Measurements from ENCODE around the gene RRP1. TPM values are rescaled to one million over a fixed set of nuclear protein-coding genes. Genes with fewer than 3 reads are reported as not detected.

Gene RRP1
- polyA plus RNA-seq, 1 of the 3 experiments (the other 2 are of a cell fraction), result 22.7 TPM

GRCh38 chr21:43801006-43801783 lies 11.8 kb downstream of the RRP1 start:
- Histone ChIP-seq H3K4me1 (ENCODE audit: control insufficient read depth in 1 of 2, insufficient read depth in 2 of 2, low read depth in 1 of 2, low read length in 1 of 2) (no peaks in the 10 kb centered on the region), H3K9ac (no peak overlapping the region), H3K27me3 (ENCODE audit: insufficient read depth) (no peaks in the 10 kb centered on the region), H4K20me1 (ENCODE audit: insufficient read depth) (no peaks in the 10 kb centered on the region), H3K9me2 (no peaks in the 10 kb centered on the region), H3K4me3 (ENCODE audit: low read depth in 2 of 2, low read length in 1 of 2) (no peak overlapping the region), H2AFZ (ENCODE audit: low read depth) (no peak overlapping the region), H3F3A (replicated peaks; ENCODE audit: insufficient read depth) (no peaks in the 10 kb centered on the region), H3K79me2 (ENCODE audit: insufficient read depth) (no peaks in the 10 kb centered on the region), H3K36me3 (replicated peaks in 1 of 2; ENCODE audit: control insufficient read depth in 1 of 2, insufficient read depth in 2 of 2, low read length in 1 of 2) (peaks cover 12 to 79% of the 10 kb centered on the region in 2 experiments), H3K4me2 (no peak overlapping the region), H3K9me3 (no peaks in the 10 kb centered on the region), H3K27ac (ENCODE audit: low read depth in 2 of 2, low read length in 1 of 2) (no peak overlapping the region)
- TF ChIP-seq SIN3A (IDR thresholded peaks at IDR 0.05; ENCODE audit: borderline replicate concordance, low read depth, low read length), result no peak
- no peak for TF ChIP-seq ZBTB33 (IDR thresholded peaks at IDR 0.05; ENCODE audit: borderline replicate concordance, low read depth)
- TF ChIP-seq RXRA (IDR thresholded peaks at IDR 0.05; ENCODE audit: borderline replicate concordance, low read depth), result no peak
- no peak for TF ChIP-seq CTCF (IDR thresholded peaks at IDR 0.05)
- no peak for TF ChIP-seq USF2 (IDR thresholded peaks at IDR 0.05; ENCODE audit: borderline replicate concordance, low read depth, low read length)
- no peak for TF ChIP-seq JUND (IDR thresholded peaks at IDR 0.05)
- no peak for TF ChIP-seq IRF3 (IDR thresholded peaks at IDR 0.05; ENCODE audit: low read depth, low read length)
- TF ChIP-seq GABPA (IDR thresholded peaks at IDR 0.05; ENCODE audit: low read depth), result no peak
- TF ChIP-seq USF1 (IDR thresholded peaks at IDR 0.05; ENCODE audit: borderline replicate concordance, low read depth), result no peak
- TF ChIP-seq CHD2 (IDR thresholded peaks at IDR 0.05; ENCODE audit: low read length, partially characterized antibody), result no peak
- TF ChIP-seq TCF12 (IDR thresholded peaks at IDR 0.05), result no peak
- no peak for DNase-seq
- CTCF ChIA-PET, result interaction anchor here (1.6 to 1.9 kb wide), 2 partner anchors 9 to 12 kb away, joined by 3 to 9 read pairs; partner anchors contain the start of gene RRP1
- POLR2A ChIA-PET, result no interaction called here
- WGBS (ENCODE audit: low lambda C conversion rate), result 97% methylated on average over 39 of the region's 42 CpGs
